ACC112 (cell line): Measurements from ENCODE around the gene CTAG1A.
A peak's percentile ranks its signal among the peaks of the same experiment; 100 is the strongest.
"Not testable (repeated sequence)": the region's sequence is repeated elsewhere in the genome, so short reads cannot be mapped to it uniquely, and the experiment has no call there.

Source experiments
- H2AFZ ChIP-seq: fragments of 200-600 bp; sonication (generic); one replicate; pipeline ENCODE4 v1.6.0; 2017; ENCODE audit warnings: antibody characterized with exemption, low read length; ENCODE audit not compliant: unreplicated experiment
- H3K27ac ChIP-seq: fragments of 200-600 bp; sonication (generic); 2 replicates; pipeline ENCODE4 v1.5.1; 2014; ENCODE audit warnings: low read depth, mild to moderate bottlenecking, antibody characterized with exemption, low read length, moderate library complexity
- H3K27me3 ChIP-seq: fragments of 200-600 bp; sonication (generic); 2 replicates; pipeline ENCODE4 v1.6.1; 2014; ENCODE audit warnings: mild to moderate bottlenecking, antibody characterized with exemption, low read length, moderate library complexity, mixed read lengths; ENCODE audit not compliant: insufficient read depth
- H3K36me3 ChIP-seq: fragments of 200-600 bp; sonication (generic); 2 replicates; pipeline ENCODE4 v1.6.1; 2016; ENCODE audit warnings: mild to moderate bottlenecking, antibody characterized with exemption, low read length, moderate library complexity, mixed read lengths; ENCODE audit not compliant: insufficient read depth
- H3K4me1 ChIP-seq: fragments of 200-600 bp; sonication (generic); one replicate; pipeline ENCODE4 v1.6.1; 2016; ENCODE audit warnings: low read length, mixed read lengths; ENCODE audit not compliant: insufficient read depth, unreplicated experiment, control insufficient read depth
- H3K4me3 ChIP-seq: fragments of 200-600 bp; sonication (generic); 2 replicates; pipeline ENCODE4 v1.5.1; 2014; ENCODE audit warnings: mild to moderate bottlenecking, low read depth, low read length
- H3K79me2 ChIP-seq: fragments of 200-600 bp; sonication (generic); one replicate; pipeline ENCODE4 v1.6.0; 2016; ENCODE audit warnings: low read length; ENCODE audit not compliant: control insufficient read depth, unreplicated experiment, insufficient read depth

Gene CTAG1A

DNA sequence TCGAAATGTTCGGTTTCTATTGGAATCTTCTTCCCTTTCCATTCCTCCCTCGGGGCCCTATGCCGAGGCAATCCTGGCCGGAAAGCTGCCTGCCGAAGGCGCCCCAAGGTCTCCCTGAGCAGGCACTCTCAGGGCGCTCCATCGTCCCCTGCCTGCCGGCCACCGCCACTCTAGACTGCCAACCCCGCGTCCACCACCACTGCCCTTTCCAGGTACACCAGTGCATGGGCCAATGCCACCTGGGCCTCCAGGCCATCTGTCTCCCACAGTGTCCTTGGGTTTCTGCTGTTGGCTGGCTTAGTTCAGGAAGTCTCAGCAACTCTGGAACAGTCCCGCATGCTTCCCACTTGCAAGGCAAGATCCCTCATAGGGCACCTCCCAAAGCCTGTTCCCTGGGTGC, 14.6 kb downstream of the CTAG1A start:
- no peak overlapping the region for H3K27ac ChIP-seq

DNA sequence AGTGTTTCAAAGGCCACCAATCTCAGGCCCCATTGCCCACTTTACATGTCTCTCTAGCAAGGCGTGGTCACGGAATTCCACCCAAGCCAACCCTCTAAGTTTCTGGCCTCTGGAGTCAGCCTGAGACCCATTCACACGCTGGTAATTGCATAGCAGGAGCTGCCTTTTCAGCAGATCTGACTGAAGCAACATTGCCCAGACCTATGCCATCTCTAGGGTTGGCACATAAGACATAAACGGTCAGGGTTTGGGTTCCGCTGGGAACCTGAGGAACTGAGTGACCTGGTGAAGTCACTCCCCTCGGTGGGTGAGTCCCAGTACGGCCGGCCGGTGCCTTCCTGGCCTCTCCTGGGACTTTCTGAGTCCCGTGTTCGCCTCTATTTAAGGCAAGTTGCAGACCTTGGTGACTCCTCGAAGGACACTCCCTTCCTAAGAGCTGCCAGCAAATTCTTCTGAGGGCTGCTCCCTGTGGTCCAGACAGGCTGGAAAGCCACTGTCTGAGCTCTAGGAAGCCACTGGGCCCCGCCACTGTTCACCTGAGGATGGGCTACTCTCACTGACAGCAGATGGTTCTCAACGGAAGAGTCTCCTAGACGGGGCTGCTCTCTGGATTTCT, 15.9 kb downstream of the CTAG1A start:
- Histone ChIP-seq H3K27ac (peak overlapping the region; percentile 43; the same call in 1 of the 2 replicates), H3K4me3 (no peak overlapping the region), H3K79me2 (no peaks in the 10 kb centered on the region), H3K27me3 (no peaks in the 10 kb centered on the region), H3K4me1 (peaks cover 29% of the 10 kb centered on the region), H2AFZ (no peak overlapping the region), H3K36me3 (no peaks in the 10 kb centered on the region)

More for the DNA sequence above, 14.6 kb downstream of the CTAG1A start:
- Histone ChIP-seq H3K4me3 (no peak overlapping the region), H2AFZ (no peak overlapping the region), H3K27me3 (no peaks in the 10 kb centered on the region), H3K36me3 (no peaks in the 10 kb centered on the region), H3K79me2 (no peaks in the 10 kb centered on the region), H3K4me1 (peaks cover 29% of the 10 kb centered on the region)

DNA sequence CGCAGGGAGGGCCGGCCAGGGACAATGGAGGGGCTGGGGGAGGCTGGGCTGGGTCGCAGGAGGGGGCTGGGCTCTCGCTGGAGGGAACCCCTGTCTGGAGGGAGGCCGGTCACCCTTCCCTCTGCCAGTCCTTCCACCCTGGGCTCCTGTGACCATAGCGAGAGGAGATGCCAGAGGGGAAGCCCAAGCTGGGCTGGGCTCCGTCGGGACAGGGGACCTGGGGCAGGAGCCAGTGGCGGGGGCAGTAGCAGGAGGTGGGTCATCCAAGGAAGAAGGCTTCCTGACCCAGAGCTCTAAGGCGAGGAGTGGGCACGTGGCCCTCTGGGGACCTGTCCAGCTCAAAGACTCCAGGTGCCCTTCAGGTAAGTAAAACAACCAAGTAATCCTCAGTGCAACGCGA, 17.3 kb downstream of the CTAG1A start:
- Histone ChIP-seq H3K27ac (no peak overlapping the region), H2AFZ (no peak overlapping the region), H3K4me1 (peaks cover 28% of the 10 kb centered on the region), H3K27me3 (no peaks in the 10 kb centered on the region), H3K79me2 (no peaks in the 10 kb centered on the region), H3K36me3 (no peaks in the 10 kb centered on the region), H3K4me3 (no peak overlapping the region)

DNA sequence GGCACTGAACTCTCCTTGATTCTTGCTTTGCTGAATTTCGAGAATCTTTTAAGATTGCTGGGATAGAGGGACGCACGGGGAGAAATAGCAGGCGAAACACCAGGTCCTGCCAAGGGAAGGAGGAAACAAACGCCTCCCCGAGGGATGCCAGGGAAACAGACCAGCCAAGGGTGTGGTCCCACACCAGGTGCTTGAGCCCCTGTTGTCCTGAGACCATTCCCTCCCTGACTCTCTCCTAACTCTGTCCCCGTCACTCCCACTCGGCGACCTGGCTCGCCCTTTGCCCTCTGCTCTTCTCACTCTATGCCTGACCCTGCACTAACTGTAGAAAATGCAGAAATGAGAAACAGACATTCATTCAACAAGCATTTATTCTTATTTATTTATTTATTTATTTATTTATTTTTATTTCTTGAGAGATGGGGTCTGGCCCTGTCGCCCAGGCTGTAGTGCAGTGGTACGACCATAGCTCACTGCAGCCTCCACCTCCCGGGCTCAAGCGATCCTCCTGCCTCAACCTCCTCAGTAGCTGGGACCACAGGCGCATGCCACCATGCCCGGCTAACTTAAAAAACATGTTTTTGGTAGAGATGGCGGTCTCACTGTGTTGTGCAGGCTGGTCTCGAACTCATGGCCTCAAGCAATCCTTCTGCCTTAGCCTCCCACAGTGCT, 18.0 kb downstream of the CTAG1A start:
- H3K4me1 ChIP-seq = peaks cover 28% of the 10 kb centered on the region
- no peaks in the 10 kb centered on the region for H3K79me2 ChIP-seq
- no peaks in the 10 kb centered on the region for H3K36me3 ChIP-seq
- H3K4me3 ChIP-seq = no peak overlapping the region
- H3K27me3 ChIP-seq = no peaks in the 10 kb centered on the region
- H3K27ac ChIP-seq = no peak overlapping the region
- H2AFZ ChIP-seq = no peak overlapping the region

DNA sequence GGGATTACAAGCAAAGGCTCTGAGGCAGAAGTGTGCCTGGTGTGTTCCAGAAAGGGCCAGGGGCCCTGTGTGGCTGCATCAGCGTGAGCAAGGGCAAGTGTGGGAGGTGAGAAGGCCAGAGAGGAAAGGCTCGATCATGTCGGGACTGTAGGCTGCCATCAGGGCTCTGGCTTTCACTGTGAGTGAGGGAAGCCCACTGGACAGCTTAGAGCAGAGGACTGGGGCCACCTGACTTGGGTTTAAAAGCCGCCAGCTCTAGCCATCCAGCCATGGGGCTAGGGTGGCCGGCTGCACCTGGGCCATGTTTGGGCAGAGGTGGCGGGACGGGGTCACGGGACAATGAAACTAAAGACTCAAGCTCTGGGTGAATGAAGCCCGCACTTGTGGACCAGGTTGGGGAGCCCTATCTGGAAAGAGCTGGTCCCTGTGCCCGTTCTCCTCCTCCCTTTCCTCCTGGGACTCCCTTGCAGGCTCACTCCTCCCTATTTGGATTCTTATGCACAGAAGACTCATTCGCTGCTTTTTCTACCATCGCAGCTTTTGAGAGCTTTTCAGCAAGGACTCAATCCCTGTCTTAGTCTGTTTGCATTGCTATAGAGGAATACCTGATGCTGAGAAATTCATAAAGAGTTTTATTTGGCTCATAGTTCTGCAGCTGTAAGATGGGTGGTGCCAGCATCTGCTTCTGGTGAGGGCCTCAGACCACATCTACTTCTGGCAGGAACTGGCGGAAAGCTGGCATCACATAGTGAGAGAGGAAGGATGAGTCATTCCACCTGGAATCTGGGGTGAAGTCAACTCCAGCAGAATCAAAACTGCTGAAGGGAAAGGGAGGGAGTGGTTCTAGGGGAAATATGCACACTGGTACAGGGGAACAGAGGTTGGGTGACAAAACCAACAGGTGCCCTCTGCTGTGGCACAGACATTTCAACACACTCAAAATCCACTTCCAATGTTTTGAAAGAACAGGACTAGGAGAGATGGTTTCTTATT, 18.8 kb downstream of the CTAG1A start:
- no peak overlapping the region for H3K4me3 ChIP-seq
- peaks cover 28% of the 10 kb centered on the region for H3K4me1 ChIP-seq
- no peak overlapping the region for H2AFZ ChIP-seq
- no peaks in the 10 kb centered on the region for H3K79me2 ChIP-seq
- no peak overlapping the region for H3K27ac ChIP-seq
- no peaks in the 10 kb centered on the region for H3K27me3 ChIP-seq
- no peaks in the 10 kb centered on the region for H3K36me3 ChIP-seq

DNA sequence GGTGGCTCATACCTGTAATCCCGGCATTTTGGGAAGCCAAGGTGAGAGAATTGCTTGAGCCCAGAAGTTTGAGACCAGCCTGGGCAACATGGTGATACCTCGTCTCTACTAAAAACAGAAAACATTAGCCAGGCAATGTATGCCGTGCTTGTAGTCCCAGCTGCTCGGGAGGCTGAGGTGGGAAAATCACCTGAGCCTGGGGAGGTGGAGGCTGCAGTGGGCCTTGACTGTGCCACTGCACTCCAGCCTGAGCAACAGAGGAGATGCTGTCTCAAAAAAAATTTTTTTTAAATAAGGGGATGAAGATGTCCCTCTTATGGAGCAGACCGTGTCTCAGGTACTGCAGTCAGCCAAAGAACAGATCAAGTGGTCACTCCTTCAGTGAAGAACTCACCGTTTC, 20.6 kb downstream of the CTAG1A start:
- H2AFZ ChIP-seq = no peak overlapping the region
- no peaks in the 10 kb centered on the region for H3K36me3 ChIP-seq
- peaks cover 22% of the 10 kb centered on the region for H3K4me1 ChIP-seq
- no peak overlapping the region for H3K27ac ChIP-seq
- no peaks in the 10 kb centered on the region for H3K27me3 ChIP-seq
- H3K79me2 ChIP-seq = no peaks in the 10 kb centered on the region
- H3K4me3 ChIP-seq = no peak overlapping the region

DNA sequence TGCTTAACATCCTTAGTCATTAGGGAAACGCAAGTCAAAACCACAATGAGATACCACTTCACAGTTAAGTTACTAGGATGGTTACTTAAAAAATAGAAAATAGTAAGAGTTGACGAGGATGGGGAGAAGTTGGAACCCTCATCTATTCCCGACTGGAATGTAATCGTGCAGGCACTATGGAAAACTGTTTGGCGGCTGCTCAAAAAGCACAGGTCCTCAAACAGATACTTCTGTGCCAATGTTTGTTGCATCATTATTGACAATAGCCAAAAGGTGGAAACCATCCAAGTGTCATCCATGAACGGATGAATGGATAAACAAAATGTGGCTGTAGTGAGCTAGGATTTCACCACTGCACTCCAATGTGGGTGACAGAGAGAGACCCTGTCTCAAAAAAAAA, 22.4 kb downstream of the CTAG1A start:
- Histone ChIP-seq H2AFZ (no peak overlapping the region), H3K27ac (no peak overlapping the region), H3K4me1 (peaks cover 15% of the 10 kb centered on the region), H3K4me3 (no peak overlapping the region), H3K27me3 (no peaks in the 10 kb centered on the region), H3K36me3 (no peaks in the 10 kb centered on the region), H3K79me2 (no peaks in the 10 kb centered on the region)

DNA sequence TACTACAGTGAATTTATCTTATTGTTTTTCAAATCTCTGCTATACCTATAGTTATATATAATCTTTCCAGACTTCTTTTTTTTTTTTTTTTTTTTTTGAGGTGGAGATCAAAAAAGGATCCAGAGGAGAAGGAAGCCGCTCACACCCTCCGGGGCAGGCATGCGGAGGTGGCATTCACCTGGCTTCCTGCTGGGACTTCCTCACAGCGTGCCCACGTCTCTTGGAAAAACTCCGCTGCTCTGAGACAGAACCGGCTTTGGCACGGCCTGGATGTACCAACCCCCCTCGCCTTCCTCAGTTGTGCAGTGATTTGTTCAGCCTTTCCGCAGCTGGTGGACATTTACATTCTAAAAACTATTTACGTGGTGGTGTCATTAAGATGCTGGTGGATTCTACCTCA, 23.0 kb downstream of the CTAG1A start:
- not testable (repeated sequence) for H3K27me3 ChIP-seq, H3K36me3 ChIP-seq

DNA sequence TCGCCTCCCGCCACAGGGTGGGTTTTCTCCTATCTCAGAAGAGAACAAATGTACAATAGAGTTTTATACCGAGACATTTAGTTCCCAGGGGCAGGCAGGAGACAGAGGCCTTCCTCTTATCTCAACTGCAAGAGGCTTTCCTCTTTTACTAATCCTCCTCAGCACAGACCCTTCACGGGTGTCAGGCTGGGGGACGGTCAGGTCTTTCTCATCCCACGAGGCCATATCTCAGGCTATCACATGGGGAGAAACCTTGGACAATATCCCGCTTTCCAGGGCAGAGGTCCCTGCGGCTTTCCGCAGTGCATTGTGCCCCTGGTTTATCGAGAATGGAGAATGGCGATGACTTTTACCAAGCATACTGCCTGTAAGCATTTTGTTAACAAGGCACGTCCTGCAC, 23.9 kb downstream of the CTAG1A start:
- H3K4me1 ChIP-seq, H3K4me3 ChIP-seq, H2AFZ ChIP-seq, H3K79me2 ChIP-seq, H3K27me3 ChIP-seq, H3K36me3 ChIP-seq, H3K27ac ChIP-seq: not testable (repeated sequence)

More for the DNA sequence above, 23.0 kb downstream of the CTAG1A start:
- not testable (repeated sequence) for H3K79me2 ChIP-seq, H2AFZ ChIP-seq, H3K4me3 ChIP-seq, H3K27ac ChIP-seq
- peaks cover 15% of the 10 kb centered on the region for H3K4me1 ChIP-seq

DNA sequence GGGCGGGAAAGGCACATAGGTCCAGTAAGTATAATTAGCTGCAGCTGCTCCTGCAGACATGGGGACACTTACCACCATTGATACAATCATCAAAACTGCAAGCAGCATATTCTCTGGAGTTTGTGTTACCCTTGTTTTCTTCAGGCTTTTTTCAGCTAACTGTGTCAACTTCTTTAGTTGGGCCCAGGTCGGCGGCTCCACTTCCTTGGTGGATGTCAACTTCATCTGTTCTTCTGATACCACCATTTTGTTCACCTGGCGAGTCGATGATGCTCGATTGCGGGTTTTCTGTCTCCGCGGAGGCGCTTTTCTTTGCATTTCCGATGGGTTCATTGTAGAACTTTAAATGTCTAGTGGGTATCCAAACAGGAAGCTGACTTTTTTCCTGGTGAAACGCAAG, 26.2 kb downstream of the CTAG1A start:
- not testable (repeated sequence) for H3K79me2 ChIP-seq, H3K4me3 ChIP-seq, H3K4me1 ChIP-seq, H3K27ac ChIP-seq, H3K36me3 ChIP-seq, H2AFZ ChIP-seq, H3K27me3 ChIP-seq
